Heart right ventricle (tissue), 16 donors: ENCODE measurements around the gene NCR1. TPM values are rescaled to one million over a fixed set of nuclear protein-coding genes. Genes with fewer than 3 reads are reported as not detected.
"Not testable (repeated sequence)": the region's sequence is repeated elsewhere in the genome, so short reads cannot be mapped to it uniquely, and the experiment has no call there.

ENCODE experiments used
- ATAC-seq, 8 donors: fragments of 200-7000 bp; cut with Tn5 transposase; one replicate each; pipeline ENCODE4 v1.9.1; 2020; ENCODE audit warnings: mild to moderate bottlenecking in 8 of 8, moderate library complexity in 8 of 8, moderate number of reproducible peaks in 1 of 8
- DNase-seq, 2 donors: peaks; one replicate each; pipeline ENCODE4 v3.0.0-alpha.2; 2020
- H3K27ac ChIP-seq, 10 donors: fragments of 200-600 bp; sonication (generic) in 2 of 10; one replicate each; pipeline versions ENCODE4 v1.5.0 to v1.8.0; 2020 to 2022; ENCODE audit warnings: mild to moderate bottlenecking in 3 of 10
- H3K27me3 ChIP-seq, 7 donors: fragments of 200-600 bp; one replicate each; pipeline ENCODE4 v1.8.0; 2021 to 2022; ENCODE audit warnings: mild to moderate bottlenecking in 2 of 7
- H3K36me3 ChIP-seq, 9 donors: fragments of 200-600 bp; sonication (generic) in 1 of 9; one replicate each; pipeline versions ENCODE4 v1.5.0 to v1.8.0; 2020 to 2022; ENCODE audit warnings: mild to moderate bottlenecking in 2 of 9
- H3K4me1 ChIP-seq, 9 donors: fragments of 200-600 bp; sonication (generic) in 1 of 9; one replicate each; pipeline versions ENCODE4 v1.5.0 to v1.8.0; 2020 to 2022; ENCODE audit warnings: mild to moderate bottlenecking in 4 of 9
- H3K4me3 ChIP-seq, 10 donors: fragments of 200-600 bp; sonication (generic) in 2 of 10; one replicate each; pipeline versions ENCODE4 v1.5.0 to v1.8.0; 2020 to 2022; ENCODE audit warnings: mild to moderate bottlenecking in 7 of 10, moderate library complexity in 2 of 10
- H3K9me3 ChIP-seq, 11 donors: fragments of 200-600 bp in 10 of 11; sonication (generic) in 2 of 11; one replicate each; pipeline versions ENCODE4 v1.5.0 to v1.8.0; 2013 to 2022; ENCODE audit warnings: mild to moderate bottlenecking in 2 of 11, control low read depth in 1 of 11, moderate library complexity in 1 of 11
- whole genome bisulfite sequencing, 2 donors: extraction: QIAGEN DNeasy Blood & Tissue Kit; methylation state at CpG; one replicate each; pipeline ENCODE4 v1.1.7; 2013; ENCODE audit warnings: inconsistent platforms in 1 of 2; 5-methylcytosine and 5-hydroxymethylcytosine counted together
- intact Hi-C, 10 donors: fragments of 100-400 bp; cut with DNase I; formaldehyde crosslinking; loops; one replicate each; pipeline versions ENCODE4 v1.11.1 to v1.14.2; 2022
- polyA plus RNA-seq, 2 donors: library from polyadenylated mRNA; stranded (reverse); fragments of 200-250 nt; gene quantifications; one replicate each; pipeline ENCODE4 v1.2.3, GENCODE V29; 2013
- total RNA-seq, 10 donors: library from RNA; stranded (reverse); fragmentation: NEBNext Ultra II Directional in 3 of 10; extraction: Animal tissue kit (Norgen Biotek cat#: 25700) in 3 of 10; gene quantifications; one replicate each; pipeline versions ENCODE4 v1.2.1 to v1.2.4, GENCODE V29; 2021 to 2023
- TF ChIP-seq, protein P1 (sequence below), 9 donors: fragments of 200-600 bp; sonication (generic) in 2 of 9; IDR thresholded peaks; one replicate each; pipeline versions ENCODE4 v1.5.0 to v1.8.0; 2021 to 2022; ENCODE audit warnings: antibody characterized with exemption in 9 of 9, mild to moderate bottlenecking in 5 of 9, moderate library complexity in 1 of 9
- donor health status: Arrhythmogenic right ventricular cardiomyopathy.
- donor health status: ischemic (EF 13 %, LVEDD 7.1; RV severe dilation, severe dysfunction).
- donor health status: healthy with polysubstance abuse.
- donor health status: DM: no; HTN: yes; CAD: no.
- donor health status: DM: no; HTN: no; CAD: no.
- donor health status: ischemic (EF 25% LVEDD 6.9; RV normal size, moderate dysfunction).
- donor health status: ischemic (EF 25% LVEDD 5.7; RV mildly dilated, moderate dysfunction).
- donor health status: healthy.
- donor health status: DM: yes; HTN: yes; CAD: no.
- donor health status: Ischemic cardiomyopathy.
- donor health status: ischemic (EF 35%, LVEDD 5.7; RV mildly dilated, moderate dysfunction).
- donor health status: nonischemic (EF 11% LVEDD 7.7; RV severe dilation, severe dysfunction).
- donor health status: DM: yes; HTN: yes; CAD: no.
- donor health status: PGD.
- donor health status: ischemic (EF 29% LVEDD 5.4; RV normal size, mild dysfunction).
- donor health status: nonischemic (EF 23%, LVEDD 6.1; RV moderate dilation, normal function).

The NCR1 gene
- total and polyA plus RNA-seq, 12 donors = 0.38 to 0.81 (median 0.60) TPM; not detected in 9

DNA sequence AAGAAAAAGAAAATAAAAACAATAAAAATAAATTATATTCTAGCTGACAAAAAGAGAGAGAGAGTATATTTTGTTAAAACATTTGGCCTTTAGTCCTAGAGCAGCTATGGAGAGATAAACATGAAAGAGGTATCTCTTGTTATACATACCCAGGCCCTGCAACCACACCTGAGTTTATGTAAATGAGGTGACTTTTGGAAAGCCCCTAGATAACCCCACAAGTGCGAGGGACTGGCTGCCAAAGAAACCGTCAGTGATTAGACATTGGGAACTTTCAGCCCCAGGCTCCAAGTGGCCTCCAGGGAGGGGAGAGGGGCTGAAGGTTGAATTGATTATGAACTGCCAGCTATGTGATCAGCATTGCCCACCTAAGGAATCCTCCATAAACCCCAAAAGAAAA, 43.5 kb downstream of the NCR1 start:
- Histone ChIP-seq H3K27me3 (peaks cover 0 to 34% (median 9%) of the 10 kb centered on the region in 7 donors), H3K4me3 (no peak overlapping the region), H3K4me1 (peaks cover 0 to 9% (median 0%) of the 10 kb centered on the region in 9 donors), H3K27ac (no peak overlapping the region), H3K36me3 (no peaks in the 10 kb centered on the region), H3K9me3 (no peaks in the 10 kb centered on the region)
- intact Hi-C loops = no loop called here
- WGBS, 2 donors = 57 to 64% methylated on average over 2 of the region's 2 CpGs
- DNase-seq = no peak
- ATAC-seq = no peak
- TF ChIP-seq, protein P1, sequence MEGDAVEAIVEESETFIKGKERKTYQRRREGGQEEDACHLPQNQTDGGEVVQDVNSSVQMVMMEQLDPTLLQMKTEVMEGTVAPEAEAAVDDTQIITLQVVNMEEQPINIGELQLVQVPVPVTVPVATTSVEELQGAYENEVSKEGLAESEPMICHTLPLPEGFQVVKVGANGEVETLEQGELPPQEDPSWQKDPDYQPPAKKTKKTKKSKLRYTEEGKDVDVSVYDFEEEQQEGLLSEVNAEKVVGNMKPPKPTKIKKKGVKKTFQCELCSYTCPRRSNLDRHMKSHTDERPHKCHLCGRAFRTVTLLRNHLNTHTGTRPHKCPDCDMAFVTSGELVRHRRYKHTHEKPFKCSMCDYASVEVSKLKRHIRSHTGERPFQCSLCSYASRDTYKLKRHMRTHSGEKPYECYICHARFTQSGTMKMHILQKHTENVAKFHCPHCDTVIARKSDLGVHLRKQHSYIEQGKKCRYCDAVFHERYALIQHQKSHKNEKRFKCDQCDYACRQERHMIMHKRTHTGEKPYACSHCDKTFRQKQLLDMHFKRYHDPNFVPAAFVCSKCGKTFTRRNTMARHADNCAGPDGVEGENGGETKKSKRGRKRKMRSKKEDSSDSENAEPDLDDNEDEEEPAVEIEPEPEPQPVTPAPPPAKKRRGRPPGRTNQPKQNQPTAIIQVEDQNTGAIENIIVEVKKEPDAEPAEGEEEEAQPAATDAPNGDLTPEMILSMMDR (IDR thresholded peaks at IDR 0.05) = no peak

DNA sequence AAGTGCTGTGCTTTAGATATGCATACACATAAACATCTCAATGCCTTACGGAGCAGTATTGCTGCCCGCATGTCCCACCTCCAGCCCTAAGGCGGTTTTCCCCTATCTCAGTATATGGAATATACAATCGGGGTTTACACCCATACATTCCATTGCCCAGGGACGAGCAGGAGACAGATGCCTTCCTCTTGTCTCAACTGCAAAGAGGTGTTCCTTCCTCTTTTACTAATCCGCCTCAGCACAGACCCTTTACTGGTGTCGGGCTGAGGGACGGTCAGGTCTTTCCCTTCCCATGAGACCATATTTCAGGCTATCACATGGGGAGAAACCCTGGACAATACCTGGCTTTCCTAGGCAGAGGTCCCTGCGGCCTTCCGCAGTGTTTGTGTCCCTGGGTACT, 44.6 kb downstream of the NCR1 start:
- H3K4me3 ChIP-seq, ATAC-seq, H3K36me3 ChIP-seq, H3K27ac ChIP-seq, DNase-seq, H3K4me1 ChIP-seq, intact Hi-C loops, H3K9me3 ChIP-seq: not testable (repeated sequence)
- WGBS, 2 donors = 47 to 48% methylated on average over 10 of the region's 10 CpGs
- H3K27me3 ChIP-seq = peaks cover 0 to 30% (median 9%) of the 10 kb centered on the region in 7 donors

DNA sequence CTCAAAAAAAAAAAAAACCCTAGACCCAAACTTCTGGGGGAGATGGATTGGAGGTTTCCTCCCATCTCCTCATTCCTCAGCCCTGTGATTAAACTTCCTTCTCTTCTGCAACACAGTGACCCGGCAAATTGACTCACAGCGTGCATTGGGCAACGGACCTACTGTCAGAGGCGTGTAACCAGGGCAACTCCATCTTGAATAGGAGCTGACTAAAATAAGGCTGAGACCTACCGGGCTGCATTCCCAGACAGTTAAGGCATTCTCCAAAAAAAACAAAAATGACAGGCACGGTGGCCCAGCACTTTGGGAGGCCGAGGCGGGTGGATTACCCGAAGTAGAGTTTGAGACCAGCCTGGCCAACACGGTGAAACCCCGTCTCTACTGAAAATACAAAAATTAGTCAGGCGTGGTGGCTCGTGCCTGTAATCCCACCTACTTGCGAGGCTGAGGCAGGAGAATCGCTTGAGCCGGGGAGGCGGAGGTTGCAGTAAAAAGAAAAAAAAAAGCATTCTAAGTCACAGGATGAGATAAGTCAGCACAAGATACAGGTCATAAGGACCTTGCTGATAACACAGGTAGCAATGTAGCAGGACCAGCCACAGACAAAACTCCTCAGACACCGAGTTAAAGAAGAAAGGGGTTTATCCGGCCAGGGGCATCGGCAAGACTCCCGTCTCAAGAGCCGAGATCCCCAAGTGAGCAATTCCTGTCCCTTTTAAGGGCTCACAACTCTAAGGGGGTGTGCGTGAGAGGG, 46.8 kb downstream of the NCR1 start:
- ATAC-seq (no peak), DNase-seq (no peak)
- WGBS, 2 donors = 70 to 72% methylated on average over 23 of the region's 23 CpGs
- TF ChIP-seq, protein P1 (IDR thresholded peaks at IDR 0.05) = no peak
- intact Hi-C loops = no loop called here
- peaks cover 0 to 9% (median 0%) of the 10 kb centered on the region in 9 donors for H3K4me1 ChIP-seq
- no peaks in the 10 kb centered on the region for H3K9me3 ChIP-seq
- H3K27ac ChIP-seq = no peak overlapping the region
- H3K36me3 ChIP-seq = no peaks in the 10 kb centered on the region
- no peak overlapping the region for H3K4me3 ChIP-seq
- H3K27me3 ChIP-seq = peaks cover 0 to 25% (median 13%) of the 10 kb centered on the region in 7 donors

DNA sequence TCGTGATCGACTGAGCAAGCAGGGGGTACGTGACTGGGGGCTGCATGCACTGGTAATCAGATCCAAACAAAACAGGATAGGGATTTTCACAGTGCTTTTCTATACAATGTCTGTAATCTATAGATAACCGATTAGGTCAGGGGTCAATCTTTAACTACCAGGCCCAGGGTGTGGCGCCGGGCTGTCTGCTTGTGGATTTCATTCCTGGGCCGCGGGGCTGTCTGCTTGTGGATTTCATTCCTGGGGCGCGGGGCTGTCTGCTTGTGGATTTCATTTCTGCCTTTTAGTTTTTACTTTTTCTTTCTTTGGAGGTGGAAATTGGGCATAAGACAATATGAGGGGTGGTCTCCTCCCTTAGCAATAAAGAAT, 47.4 kb downstream of the NCR1 start:
- H3K36me3 ChIP-seq, H3K27ac ChIP-seq, ATAC-seq, DNase-seq, H3K9me3 ChIP-seq, H3K4me1 ChIP-seq, H3K4me3 ChIP-seq, intact Hi-C loops: not testable (repeated sequence)
- peaks cover 0 to 25% (median 13%) of the 10 kb centered on the region in 7 donors for H3K27me3 ChIP-seq
- WGBS, 2 donors = 62 to 63% methylated on average over 10 of the region's 10 CpGs

DNA sequence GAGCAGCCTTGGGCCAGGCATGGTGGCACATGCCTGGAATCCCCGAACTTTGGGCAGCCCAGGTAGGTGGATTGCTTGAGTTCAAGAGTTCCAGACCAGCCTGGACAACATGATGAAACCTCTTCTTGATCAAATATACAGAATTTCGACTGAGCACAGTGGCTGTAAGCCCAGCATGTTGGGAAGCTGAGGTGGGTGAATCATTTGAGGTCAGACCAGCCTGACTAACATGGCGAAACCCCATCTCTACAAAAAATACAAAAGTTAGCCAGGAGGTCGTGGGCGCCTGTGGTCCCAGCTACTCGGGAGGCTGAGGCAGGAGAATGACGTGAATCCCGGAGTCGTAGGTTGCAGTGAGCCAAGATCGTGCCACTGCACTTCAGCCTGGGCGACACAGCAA, 49.4 kb downstream of the NCR1 start:
- WGBS, 2 donors = 87 to 89% methylated on average over 11 of the region's 11 CpGs
- Histone ChIP-seq H3K9me3 (no peaks in the 10 kb centered on the region), H3K4me3 (no peak overlapping the region), H3K36me3 (no peaks in the 10 kb centered on the region), H3K27me3 (peaks cover 0 to 35% (median 4%) of the 10 kb centered on the region in 7 donors), H3K27ac (no peak overlapping the region), H3K4me1 (peaks cover 0 to 21% (median 0%) of the 10 kb centered on the region in 9 donors)
- ATAC-seq (no peak), DNase-seq (no peak)
- TF ChIP-seq, protein P1 (IDR thresholded peaks at IDR 0.05) = no peak
- intact Hi-C loops = no loop called here
